Activated T-helper 9 cell treated with anti-CD3 and anti-CD28 coated beads, Interleukin-2, amount 50 U/mL, for 16 hours (primary cell): ENCODE measurements around the gene PDF.

ENCODE experiments used
- DNase-seq: peaks from one replicate; pipeline ENCODE4 v3.0.0-alpha.2; 2020; ENCODE audit warnings: low read depth

The PDF gene

DNA sequence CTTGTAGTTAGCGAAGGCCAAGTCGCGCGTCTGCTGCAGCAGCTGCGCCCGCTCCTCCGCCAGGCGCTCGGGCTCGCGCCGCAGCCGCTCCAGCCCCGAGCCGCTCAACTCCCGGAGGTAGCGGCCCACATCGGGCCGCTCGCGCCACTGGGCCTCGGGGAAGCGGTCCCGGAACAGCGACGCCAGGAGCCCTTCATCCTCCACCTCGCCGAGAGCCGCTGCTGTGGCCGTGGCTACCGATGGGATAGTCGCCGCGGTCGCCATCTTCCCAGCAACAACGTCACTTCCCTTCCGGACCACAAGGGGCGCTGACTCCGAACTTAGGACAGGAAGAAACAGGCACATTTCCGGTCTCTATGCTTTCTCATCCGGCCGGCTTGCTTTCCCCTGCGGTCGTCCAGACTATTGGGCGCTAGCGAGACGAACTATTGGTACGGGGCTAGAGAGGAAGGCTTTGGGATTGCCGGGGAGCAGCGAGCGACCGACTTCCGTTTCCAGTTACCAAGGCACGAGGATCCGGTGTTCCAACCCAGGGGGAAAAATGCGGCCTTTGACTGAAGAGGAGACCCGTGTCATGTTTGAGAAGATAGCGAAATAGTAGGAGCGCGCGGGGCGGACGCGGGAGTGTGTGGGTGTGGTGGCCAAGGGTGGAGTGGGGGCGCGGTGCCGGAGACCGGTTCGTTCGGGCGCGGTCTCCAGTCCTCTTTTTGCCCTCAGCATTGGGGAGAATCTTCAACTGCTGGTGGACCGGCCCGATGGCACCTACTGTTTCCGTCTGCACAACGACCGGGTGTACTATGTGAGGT lies 9.1 kb upstream of the PDF start, which contains the start of the genes COG8 and NIP7:
COG8 (minus strand) TSS at position 276 of the 806 bp plus-strand sequence; CDS start at position 264, 12 bp downstream.
NIP7 (plus strand) TSS at position 484 of the 806 bp plus-strand sequence; CDS start at position 542, 58 bp downstream.
- peak; percentile 87 for DNase-seq

DNA sequence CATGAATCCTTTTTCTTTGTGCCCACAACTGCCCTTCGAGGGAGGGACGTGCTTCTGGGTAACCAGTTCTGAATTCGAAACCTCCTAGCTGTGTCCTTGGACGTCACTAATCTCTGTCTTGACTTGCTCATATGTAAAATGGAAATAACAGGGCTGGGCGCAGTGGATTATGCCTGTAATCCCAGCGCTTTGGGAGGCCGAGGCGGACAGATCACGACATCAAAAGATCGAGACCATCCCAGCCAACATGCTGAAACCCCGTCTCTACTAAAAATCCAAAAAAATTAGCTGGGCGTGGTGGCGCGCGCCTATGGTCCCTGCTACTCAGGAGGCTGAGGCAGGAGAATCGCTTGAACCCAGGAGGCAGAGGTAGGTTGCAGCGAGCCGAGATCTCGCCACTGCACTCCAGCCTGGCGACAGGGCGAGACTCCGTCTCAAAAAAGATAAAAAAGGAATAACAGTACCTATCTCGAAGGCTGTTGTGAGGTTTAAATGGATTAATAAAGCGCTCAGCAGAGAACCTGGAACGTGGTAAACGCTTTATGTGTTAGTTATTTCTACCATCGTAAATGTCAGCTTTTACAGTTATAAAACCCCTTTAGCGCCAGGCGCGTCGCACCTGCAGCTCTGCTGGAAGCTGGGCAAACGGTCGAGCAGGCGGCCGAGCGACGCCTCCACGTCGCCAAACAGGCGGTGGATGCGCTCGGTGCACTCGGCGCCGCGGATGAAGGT lies 8.3 kb upstream of the PDF start:
- no peak for DNase-seq

DNA sequence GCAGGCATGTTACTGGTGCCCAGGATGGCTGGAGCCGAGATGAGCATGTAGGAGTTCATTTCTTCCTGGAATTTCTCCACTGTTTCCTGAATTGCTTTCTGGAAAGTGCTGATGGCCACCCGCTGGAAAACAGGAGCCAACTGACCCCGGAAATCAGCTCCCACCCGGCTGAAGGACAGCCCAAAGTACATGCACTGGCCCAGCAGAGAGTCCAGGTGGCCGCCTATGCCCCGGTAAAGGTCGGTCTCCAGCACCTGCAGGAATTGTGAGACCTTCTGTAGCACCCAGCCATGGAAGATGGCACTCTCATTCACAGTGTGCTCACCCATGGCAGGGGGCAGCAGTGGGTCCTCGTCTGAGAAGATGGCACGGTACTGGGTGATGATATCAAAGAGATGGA lies 4.3 kb upstream of the PDF start:
- no peak for DNase-seq

DNA sequence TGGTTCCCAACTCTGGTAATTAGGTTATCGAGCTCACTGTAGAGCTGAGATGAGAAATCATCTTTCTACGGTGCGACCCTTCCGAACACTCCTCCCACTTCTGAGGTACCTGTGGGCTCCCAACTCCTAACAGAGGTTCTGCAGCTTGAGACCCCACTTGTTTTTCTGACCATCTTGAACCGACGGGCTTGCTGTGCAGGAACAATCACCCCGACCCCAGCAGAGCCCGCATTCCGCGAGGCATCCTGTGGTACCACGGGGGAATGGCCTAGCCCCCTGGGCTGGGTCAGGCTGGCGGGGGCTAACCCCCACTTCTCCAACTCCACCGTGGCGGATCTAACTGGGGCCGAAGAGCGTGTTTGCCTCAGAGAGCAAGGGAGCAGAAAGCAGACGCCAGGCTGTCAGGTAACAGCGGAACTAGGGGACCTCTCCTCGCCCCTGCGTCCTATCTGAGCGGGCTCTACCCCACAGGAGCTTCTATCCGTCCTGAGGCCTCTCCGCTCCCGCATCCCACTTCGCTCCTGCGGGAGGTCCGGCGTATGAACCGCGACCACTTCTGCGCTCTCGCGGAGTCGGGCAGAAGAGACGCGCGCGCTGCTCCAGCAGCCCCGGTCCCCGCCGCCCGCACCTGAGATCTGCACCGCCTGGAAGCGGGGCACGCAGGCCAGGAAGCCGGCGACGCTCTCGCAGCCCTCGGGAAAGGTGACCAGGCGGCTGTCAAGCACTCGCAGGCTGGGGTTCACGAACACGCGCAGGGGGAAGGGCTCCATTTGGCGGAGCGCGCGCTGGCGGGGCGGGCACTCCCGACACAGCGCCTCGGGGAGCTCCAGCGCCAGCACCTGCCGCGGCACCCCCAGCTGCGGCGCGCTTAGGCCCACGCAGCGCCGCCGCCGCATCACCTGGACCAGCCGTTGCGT lies 761 bp downstream of the PDF start:
- peak; percentile 47 for DNase-seq

DNA sequence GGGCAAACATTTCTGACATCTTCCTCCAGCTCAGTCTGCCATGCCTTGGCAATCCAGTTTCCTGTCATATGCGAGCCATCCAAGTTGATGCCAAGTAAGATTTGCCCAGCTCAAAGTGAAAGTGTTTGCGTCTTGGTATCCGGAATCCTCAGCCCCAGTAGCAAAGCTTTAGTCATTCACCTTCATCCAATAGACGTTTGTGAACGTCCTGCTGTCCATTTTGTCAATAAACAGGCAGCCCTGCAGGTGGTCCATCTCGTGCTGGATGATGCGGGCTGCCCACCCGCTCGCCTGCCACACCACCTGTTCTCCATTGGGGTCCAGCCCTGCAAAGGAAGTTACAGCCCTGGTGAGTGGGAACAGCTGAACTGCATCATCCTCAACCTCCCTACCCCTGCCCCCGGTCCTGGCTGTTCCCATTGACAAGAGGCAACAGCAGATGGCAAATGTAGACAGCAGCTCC lies 1.5 kb downstream of the PDF start:
- no peak for DNase-seq

DNA sequence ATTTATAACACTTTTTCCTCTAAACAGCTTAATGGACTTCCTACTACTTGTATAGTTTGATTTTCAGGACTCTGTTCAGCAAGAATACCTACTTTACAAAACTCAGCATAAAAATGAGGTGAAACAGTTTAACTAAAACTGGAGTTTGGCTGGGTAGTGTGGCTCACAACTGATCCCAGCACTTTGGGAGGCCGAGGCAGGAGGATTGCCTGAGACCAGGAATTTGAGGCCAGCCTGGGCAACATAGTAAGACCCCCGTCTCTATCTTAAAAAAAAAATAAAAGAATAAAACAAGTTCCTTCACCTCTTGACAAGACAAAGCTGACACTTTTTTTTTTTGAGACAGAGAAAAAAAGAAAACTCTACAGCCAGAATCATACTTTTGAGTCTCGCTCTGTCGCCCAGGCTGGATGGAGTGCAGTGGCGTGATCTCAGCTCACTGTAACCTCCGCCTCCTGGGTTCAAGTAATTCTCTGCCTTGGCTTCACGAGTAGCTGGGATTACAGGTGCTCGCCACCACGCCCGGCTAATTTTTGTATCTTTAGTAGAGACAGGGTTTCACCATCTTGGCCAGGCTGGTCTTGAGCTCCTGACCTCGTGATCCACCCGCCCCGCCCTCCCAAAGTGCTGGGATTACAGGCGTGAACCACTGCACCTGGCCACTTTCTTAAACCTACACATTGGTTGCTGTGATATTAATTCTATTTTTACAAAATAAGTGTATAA lies 2.6 kb downstream of the PDF start:
- no peak for DNase-seq

DNA sequence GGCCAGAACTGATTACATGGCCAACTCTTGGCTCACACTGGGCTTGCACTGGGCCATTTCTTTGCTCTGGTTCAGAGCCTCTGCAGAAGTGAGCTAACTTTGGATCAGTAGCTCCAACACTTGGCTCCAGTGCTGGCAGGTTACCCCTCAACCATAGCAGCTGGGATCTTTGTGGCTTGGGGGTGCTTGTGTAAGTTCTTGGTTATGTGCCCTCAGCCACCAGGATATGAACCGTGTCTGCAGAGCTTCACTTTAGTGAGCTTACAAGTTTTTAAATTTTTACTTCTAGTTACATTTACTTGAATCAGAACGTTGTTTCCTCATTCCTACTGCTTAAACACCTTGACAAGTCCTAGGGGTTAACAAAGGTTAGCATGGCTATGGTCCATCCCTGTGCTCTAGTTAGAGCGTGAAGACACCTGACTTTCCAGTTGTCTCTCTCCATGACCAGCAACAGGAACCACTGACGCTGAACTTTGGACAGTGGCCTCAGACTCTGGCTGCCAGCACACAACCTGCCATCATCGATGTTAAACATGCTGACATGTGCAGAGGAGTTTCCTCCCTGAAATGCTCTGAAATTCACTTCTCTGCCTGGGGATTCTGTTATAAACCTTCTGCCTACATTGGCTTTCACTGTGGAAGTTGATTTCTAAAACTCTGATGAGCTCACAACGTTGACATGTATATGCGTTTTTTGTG lies 4.1 kb downstream of the PDF start:
- DNase-seq: no peak

DNA sequence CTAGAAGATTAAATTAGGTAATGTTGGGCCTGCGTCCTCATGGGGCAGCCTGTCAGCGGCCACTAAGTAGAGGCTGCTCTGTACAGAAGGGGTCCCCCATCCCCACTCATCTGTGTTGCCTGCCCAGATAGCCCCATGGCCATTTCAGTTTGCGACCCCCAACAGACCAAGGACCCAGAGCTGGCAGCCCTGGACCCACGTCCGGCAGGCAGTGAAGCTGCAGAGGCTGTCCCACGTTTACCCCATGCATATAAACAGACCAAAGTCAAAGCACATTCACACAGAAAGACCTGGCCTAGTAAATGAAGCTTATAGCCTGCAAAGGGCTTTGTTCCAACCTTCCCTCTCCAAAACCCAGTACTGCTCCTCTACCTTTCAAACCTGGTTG lies 4.6 kb downstream of the PDF start:
- DNase-seq: no peak

DNA sequence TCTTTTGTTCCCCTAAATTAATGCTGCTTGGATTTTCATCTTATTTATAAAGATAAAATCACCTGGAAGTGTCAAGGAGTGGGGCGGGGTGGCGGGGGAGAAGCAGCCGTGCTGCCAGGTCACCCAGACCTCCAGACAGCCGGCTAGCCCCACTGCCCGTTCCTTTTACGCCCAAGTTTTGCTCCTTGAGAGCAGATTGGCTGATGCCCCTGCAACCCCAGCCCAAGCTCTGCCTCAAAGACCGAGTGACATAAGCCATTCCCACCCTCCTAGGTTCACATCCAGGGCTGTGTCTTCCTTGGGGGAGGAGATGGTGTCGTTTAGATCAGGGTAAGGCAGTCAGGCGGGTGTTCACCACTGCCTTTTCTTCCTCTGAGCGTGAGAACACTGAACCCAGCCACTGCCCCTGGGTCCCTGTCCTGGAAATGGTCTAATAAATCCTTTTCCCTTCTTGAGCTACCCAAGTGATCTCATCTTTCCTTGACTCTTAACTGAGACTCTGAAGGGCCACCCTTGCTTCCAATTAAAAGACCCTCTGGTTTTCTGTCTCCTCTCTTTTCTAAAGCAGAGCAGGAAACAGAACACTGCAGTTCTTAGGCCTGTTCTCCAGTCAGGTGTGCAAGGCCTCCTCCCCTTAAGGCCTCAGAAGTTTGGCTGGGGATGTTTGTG lies 5.7 kb downstream of the PDF start:
- no peak for DNase-seq

DNA sequence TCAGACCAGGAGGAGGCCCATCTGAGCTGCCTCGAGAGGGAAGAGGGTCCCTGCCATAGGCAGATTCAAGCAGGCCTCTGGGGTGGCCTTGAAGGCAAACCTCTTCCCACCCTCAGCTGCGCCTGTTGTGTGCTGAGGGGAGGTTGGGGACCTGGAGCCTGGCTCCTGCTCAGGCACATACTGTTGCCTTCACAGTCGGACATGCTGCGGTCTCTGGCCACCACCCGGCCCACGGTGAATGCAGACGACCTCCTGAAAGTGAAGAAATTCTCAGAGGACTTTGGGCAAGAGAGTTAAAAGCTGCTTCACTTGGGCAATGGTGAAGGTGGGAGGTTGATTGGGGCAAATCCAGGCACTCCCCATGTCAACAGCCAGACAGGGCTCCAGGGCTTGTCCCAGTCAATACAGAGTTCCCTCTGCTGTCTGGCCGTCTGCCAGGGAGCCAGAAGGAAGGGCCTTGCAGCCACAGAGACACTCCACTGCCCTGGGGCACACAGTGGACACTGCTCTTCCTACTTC lies 6.3 kb downstream of the PDF start:
- no peak for DNase-seq

DNA sequence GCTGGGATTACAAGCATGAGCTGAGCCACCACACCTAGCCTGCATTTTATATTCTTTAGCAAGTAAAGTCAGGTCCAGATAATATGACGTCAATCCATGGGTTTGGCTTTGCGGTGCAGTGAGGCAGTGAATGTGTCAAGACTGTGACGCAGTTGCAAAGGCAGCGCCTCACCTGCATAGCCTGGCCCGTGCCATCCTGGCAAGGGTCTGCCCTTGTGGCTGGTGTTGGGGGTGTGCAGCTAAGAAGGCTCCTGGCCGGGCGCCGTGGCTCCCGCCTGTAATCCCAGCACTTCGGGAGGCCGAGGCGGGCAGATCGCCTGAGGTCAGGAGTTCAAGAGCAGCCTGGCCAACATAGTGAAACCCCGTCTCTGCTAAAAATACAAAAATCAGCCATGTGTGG lies 7.0 kb downstream of the PDF start:
- DNase-seq: no peak

DNA sequence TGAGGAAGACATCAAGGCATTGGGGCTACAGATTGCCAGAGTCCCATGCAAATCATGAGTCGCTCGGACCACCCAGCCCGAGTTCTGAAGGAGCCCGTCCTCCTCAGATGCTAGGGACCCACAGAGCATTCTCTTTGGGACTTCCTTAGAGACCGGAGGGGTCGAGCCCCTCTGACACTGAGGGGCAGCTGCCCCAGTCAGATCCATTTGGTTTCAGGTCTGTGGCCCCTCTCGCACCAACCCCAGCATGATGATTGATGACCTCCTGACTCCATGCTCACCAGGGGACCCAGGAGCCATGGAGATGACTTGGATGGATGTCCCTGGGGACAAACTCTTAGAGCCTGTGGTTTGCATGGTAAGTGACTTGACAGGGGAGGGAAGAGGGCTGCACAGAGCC lies 8.0 kb downstream of the PDF start:
- no peak for DNase-seq

DNA sequence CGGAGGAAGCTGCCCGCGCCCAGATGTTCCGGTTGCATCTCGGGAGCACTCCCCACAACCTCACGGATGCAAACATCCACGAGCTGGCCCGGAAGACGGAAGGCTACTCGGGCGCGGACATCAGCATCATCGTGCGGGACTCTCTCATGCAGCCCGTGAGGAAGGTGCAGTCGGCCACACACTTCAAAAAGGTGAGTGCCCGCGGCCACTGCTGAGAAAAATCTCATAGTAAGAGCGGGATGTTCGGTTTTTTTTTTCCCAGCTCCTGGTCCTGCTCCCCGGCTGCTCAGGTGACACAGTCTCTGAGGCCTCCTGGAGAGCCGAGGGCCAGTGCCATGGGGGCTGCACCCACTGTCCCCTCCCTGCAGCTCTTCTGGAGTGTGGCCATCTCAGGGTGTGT lies 9.3 kb downstream of the PDF start:
- DNase-seq: no peak

DNA sequence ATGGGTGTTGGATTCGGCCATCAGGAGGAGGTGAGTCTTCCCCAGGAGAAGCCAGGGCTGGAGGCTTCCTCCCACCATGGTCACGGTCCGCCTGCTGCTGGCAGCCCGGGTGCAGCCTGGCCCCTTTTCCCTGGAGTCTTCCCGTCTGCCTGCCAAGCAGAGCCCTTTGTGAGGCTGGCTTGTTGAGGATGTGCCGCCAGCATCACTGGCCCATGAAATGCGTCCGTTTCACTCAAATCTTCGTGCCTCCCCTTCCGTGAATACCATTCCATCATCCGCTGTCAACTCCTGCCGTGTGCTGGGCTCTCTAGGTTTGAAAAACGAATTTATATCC lies 9.7 kb downstream of the PDF start:
- DNase-seq: no peak

DNA sequence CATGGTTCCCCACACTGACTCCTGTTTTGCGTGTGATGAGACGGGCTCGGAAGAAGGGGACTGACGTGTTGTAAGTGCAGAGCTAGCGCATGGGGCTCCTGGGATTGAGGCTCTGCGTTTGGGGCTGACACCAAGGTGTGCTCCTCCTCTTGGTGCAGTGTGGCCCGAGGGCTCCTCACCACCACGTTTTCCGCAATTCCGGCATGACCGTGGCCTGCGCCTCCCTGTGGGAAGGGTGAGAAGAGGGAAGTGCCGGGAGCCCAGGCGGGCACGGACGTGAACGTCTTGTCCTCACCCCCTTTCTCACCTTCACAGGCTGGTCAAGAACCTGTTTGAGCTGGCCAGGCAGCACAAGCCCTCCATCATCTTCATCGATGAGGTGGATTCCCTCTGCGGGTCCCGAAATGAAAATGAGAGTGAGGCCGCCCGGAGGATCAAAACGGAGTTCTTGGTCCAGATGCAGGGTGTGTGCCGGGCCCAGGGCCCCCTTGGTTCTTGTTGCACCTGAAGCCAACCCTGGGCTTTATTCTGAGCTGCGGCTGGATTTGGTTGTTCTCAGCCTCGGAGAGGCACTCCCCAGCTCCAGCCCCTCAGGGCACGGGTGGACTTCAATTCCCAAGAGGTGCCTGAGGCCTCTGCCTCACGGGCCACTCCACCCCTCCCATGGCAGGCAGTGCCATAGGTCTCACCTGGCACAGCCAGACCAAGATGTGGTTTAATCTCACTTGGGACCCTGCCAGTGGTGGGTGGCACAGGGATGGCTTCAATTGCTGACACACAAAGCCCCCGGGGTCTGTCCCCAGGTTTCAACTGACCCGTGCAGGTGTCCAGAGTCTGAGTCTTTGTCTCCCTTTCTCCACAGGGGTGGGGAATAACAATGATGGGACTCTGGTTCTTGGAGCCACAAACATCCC lies 10.3 kb downstream of the PDF start:
- DNase-seq: no peak

DNA sequence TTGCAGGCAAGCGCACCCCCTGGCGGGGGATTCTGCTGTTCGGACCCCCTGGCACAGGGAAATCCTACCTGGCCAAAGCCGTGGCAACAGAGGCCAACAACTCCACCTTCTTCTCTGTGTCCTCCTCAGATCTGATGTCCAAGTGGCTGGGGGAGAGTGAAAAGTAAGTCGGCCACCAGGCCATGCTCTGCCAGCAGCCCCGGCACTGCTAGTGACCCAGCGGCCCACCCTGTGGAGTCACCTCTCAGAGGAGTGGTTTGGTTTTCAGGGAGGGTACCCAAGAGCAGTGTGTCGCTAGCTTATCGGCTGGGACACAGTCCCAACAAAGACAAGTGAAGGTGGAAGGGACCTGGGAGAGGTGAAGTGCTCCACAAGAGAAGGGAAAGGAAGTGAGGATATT lies 11.0 kb downstream of the PDF start:
- no peak for DNase-seq

DNA sequence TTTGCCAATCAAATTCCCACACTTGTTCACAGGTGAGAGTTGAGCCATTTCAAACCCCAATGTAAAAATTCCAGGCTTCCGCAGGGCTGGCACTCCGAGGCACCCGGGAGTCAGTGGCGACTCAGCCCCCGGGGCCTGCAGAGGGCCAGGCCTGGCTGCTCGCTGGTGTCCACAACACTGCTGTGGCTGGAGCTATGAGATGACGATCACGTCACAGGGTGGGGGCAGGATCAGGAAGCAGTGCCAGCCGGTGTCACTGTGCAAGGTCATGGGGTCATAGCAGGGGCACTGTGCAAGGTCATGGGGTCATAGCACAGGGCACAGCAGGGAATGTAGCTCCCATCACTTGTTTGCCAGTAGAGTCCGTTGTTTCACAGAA lies 11.5 kb downstream of the PDF start:
- no peak for DNase-seq

DNA sequence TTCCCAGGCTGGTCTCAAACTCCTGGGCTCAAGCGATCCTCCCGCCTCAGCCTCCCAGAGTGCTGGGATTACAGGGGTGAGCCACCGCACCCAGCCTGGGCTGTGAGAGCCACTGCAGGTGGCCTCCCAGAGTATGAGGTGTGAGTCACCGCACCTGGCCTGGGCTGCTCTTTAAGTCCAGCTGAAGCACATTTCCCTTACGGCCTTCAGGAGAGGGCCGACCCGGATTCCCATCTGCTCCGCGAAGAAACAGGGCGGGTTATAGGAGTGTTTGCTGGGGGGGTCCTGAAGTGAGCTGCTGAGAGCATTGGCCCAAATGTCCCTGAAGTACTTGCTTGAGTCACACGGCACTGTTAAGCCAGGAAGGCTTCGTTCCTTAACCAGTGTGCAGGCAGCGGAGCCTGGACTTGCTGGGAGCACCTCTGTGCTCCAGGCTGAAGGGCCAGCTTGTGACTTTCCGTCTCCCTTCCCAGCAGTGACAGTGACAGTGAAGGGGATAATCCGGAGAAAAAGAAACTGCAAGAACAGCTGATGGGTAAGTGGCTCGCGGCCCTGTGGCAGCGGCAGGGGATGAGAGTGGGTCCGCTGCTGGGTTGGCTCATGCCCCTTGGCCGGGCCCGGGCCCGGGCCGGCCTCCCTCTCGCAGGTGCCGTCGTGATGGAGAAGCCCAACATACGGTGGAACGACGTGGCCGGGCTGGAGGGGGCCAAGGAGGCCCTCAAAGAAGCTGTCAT lies 12.0 kb downstream of the PDF start:
- no peak for DNase-seq
